Skeletal muscle satellite cell (primary cell): Measurements from ENCODE around the gene CTRB2.

Experiments
- H3K27me3 ChIP-seq: 2 replicates; pipeline ENCODE4 v1.7.0; 2013; ENCODE audit warnings: low read length; ENCODE audit not compliant: control insufficient read depth, insufficient read depth
- H3K36me3 ChIP-seq: 2 replicates; pipeline ENCODE4 v1.7.0; 2013; ENCODE audit warnings: mild to moderate bottlenecking, control low read depth, low read length; ENCODE audit not compliant: insufficient read depth
- H3K4me1 ChIP-seq: 2 replicates; pipeline ENCODE4 v1.7.0; 2013; ENCODE audit warnings: low read length; ENCODE audit not compliant: control insufficient read depth, insufficient read depth
- H3K4me2 ChIP-seq: 2 replicates; pipeline ENCODE4 v1.7.0; 2013; ENCODE audit warnings: mild to moderate bottlenecking, low read length
- H3K4me3 ChIP-seq: 2 replicates; pipeline ENCODE4 v1.7.0; 2013; ENCODE audit warnings: low read length
- H3K9ac ChIP-seq: 2 replicates; pipeline ENCODE4 v1.7.0; 2013; ENCODE audit warnings: mild to moderate bottlenecking, low read depth, low read length, moderate library complexity
- H3K9me3 ChIP-seq: replicated peaks from 2 replicates; pipeline ENCODE4 v1.7.0; 2013; ENCODE audit warnings: mild to moderate bottlenecking, control low read depth, low read length

Gene CTRB2

DNA sequence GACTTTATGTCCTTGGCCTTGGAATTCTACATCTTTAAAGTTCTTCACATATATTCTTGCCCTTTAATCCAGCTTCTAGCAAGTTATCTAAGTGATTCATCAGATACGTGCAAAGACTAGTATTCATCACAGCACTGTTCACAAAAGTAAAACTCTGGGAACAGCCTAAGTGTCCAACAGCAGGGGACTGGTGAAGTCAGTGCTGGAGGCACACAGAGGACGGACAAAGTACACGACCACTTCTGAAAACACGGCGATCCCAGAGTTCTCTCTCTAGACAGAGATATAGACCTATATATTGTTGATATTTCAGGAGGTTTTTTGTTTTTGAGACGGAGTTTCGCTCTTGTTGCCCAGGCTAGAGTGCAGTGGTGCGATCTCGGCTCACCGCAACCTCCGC is 24.6 kb upstream of the CTRB2 start:
- no peak overlapping the region for H3K4me3 ChIP-seq
- no peaks in the 10 kb centered on the region for H3K9me3 ChIP-seq
- no peaks in the 10 kb centered on the region for H3K27me3 ChIP-seq
- H3K36me3 ChIP-seq: peaks cover 84% of the 10 kb centered on the region
- no peak overlapping the region for H3K9ac ChIP-seq
- peaks cover 8% of the 10 kb centered on the region for H3K4me1 ChIP-seq
- no peak overlapping the region for H3K4me2 ChIP-seq

- peaks cover 74% of the 10 kb centered on the region for H3K36me3 ChIP-seq
- H3K4me1 ChIP-seq: peaks cover 8% of the 10 kb centered on the region
- H3K4me2 ChIP-seq: no peak overlapping the region
- no peak overlapping the region for H3K4me3 ChIP-seq
- no peak overlapping the region for H3K9ac ChIP-seq
- H3K27me3 ChIP-seq: no peaks in the 10 kb centered on the region
- H3K9me3 ChIP-seq: no peaks in the 10 kb centered on the region
These were observed 23.6 kb upstream of the CTRB2 start for GRCh38 chr16:75230471-75231110.

GRCh38 chr16:75229172-75230031 is 22.4 kb upstream of the CTRB2 start:
- Histone ChIP-seq H3K36me3 (peaks cover 63% of the 10 kb centered on the region), H3K9me3 (no peaks in the 10 kb centered on the region), H3K9ac (no peak overlapping the region)

DNA sequence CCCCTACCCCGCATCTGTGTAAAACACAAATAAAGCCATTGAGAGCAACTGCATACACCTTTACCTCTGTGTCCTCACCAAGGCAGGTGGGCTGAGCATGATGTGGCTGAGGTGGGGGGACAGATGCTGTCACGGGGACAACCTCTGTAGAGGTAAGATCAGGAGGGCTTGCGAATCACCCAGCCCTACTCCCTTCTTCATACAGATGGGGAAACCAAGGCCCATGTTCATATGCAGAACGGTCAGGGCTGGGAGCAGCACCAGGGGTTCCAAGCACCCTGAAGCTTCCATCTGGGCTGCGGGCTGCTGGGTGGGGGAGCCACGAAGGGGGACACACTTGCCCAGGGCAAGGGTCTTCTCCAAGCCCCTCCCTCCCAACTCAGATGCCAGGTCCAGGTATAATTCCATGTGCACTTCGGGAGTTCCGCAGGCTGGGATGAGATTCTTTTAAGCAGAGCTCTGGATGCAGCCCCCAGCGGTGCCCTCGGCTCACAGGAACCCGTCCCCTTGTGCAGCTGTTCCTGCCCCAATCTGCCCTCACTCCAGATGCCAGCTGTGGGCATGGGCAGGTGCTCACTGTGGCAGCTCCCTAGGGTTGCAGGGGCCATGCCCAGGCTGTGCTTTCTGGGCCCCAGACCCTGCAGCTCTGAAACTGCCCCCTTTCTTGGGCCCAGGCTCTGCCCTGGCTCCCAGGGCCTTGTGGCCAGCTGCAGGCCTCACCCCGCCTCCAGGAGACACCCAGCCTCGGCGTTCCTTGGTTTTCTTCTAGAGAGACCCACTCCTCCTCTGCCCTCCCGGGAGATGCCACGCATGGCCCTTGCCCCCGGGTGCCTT is 21.4 kb upstream of the CTRB2 start:
- Histone ChIP-seq H3K36me3 (peaks cover 53% of the 10 kb centered on the region), H3K4me3 (no peak overlapping the region), H3K27me3 (no peaks in the 10 kb centered on the region), H3K4me2 (no peak overlapping the region), H3K9me3 (no peaks in the 10 kb centered on the region), H3K4me1 (no peaks in the 10 kb centered on the region), H3K9ac (no peak overlapping the region)

More at GRCh38 chr16:75229172-75230031, 22.4 kb upstream of the CTRB2 start:
- H3K4me1 ChIP-seq: peaks cover 5% of the 10 kb centered on the region
- no peak overlapping the region for H3K4me3 ChIP-seq
- H3K4me2 ChIP-seq: no peak overlapping the region
- no peaks in the 10 kb centered on the region for H3K27me3 ChIP-seq

DNA sequence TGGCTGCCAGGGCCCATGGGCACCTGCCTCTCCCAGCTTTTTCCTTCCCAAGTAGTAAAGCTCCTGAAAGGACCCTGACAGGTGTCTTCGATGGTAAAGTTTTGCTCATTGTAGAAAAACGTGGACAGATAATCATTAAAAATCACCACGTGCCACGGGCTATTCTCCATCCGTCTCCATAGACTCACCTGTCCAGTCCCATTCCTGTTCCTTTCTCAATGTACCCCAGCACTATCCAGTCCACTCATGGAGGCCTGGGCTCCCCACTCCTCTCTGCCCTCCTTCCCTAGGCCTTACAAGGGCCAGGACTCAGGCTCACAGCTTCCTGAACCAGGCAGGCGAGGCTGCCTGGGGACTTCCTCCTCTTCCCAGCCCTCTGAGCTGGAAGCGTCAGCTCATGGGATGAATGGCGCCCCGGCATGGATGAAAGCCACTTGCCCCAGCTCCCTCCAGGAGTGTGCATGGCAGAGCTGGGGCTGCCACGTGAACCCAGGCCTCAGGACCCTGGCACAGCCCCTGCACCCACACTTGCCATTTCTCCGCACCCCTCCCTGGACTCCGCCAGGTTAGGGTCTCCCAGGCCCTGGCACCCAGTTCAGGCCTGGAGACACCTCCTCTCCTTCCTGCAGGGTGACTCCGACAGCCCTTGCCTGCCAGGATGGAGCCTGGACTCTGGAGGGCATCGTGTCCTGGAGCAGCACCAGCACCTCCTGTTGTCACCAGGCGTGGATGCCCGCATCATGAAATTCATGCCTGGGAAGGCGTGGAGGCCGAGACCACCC is 20.6 kb upstream of the CTRB2 start:
- Histone ChIP-seq H3K4me3 (no peak overlapping the region), H3K9me3 (no peaks in the 10 kb centered on the region), H3K36me3 (peaks cover 45% of the 10 kb centered on the region), H3K4me2 (no peak overlapping the region), H3K4me1 (no peaks in the 10 kb centered on the region), H3K9ac (no peak overlapping the region), H3K27me3 (no peaks in the 10 kb centered on the region)

GRCh38 chr16:75226550-75227360 is 19.8 kb upstream of the CTRB2 start:
- no peaks in the 10 kb centered on the region for H3K9me3 ChIP-seq
- no peak overlapping the region for H3K4me3 ChIP-seq
- H3K4me2 ChIP-seq: no peak overlapping the region
- H3K9ac ChIP-seq: no peak overlapping the region
- H3K27me3 ChIP-seq: no peaks in the 10 kb centered on the region
- peaks cover 42% of the 10 kb centered on the region for H3K36me3 ChIP-seq
- H3K4me1 ChIP-seq: no peaks in the 10 kb centered on the region

DNA sequence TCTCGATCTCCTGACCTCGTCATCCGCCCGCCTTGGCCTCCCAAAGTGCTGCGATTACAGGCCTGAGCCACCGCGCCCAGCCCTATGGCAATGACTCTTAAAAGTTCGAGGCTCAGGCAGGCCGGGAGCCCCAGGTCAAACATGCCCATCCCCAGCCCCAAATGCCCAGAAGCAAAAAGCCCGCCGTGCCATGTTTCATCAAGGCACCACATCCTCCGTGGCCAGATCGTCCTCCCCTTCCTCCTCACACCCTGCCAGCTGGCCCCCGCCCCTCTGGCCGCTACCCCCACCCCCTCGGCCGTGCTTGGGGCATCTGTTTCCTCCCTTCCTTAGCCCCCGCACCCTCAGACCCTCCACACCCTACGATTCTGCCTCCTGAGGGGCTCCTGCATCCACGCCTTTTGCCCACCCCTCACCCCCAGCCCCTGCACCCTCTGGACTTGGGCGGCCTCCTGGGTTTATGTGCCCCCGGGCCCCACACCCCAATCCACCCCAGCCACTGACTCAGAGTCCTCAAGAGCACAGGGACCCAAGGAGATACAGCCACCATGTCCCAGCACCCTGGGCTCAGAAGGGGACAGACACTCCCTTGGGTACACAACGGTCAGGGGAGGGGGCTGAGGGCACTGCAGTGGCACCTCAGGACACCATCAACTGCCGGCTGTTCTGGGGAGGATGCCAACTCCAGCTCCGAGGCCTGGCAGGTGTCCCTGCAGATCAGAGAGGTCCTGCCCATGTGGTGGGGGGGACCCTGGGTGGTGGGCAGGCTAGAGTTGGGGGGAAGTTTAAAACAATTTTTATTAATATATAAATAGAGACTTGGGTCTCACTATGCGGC is 18.9 kb upstream of the CTRB2 start:
- peaks cover 37% of the 10 kb centered on the region for H3K36me3 ChIP-seq
- no peak overlapping the region for H3K4me3 ChIP-seq
- no peak overlapping the region for H3K4me2 ChIP-seq
- H3K9ac ChIP-seq: no peak overlapping the region
- H3K4me1 ChIP-seq: no peaks in the 10 kb centered on the region
- no peaks in the 10 kb centered on the region for H3K9me3 ChIP-seq
- no peaks in the 10 kb centered on the region for H3K27me3 ChIP-seq

DNA sequence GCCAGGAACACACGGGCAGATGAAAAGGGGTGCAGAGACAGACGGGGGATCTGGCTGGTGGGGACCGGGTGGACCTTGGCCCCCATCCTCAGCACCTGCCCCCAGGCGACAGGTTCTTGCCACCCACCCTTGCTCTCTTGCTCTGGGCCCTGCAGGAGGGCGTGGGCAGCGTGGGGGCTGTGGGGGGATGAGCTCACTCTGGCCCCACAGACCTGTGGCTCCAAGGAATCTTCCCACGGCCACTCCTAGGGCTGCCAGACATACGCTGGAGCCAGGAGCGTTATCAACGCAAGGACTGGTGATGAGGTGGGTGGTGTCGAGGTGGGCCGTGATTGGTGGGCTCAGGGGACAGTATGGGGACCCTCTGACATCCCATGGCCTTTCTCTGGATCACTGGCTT is 18.1 kb upstream of the CTRB2 start:
- no peaks in the 10 kb centered on the region for H3K4me1 ChIP-seq
- H3K36me3 ChIP-seq: peaks cover 30% of the 10 kb centered on the region
- H3K4me2 ChIP-seq: no peak overlapping the region
- H3K27me3 ChIP-seq: no peaks in the 10 kb centered on the region
- H3K4me3 ChIP-seq: no peak overlapping the region
- no peak overlapping the region for H3K9ac ChIP-seq
- no peaks in the 10 kb centered on the region for H3K9me3 ChIP-seq

DNA sequence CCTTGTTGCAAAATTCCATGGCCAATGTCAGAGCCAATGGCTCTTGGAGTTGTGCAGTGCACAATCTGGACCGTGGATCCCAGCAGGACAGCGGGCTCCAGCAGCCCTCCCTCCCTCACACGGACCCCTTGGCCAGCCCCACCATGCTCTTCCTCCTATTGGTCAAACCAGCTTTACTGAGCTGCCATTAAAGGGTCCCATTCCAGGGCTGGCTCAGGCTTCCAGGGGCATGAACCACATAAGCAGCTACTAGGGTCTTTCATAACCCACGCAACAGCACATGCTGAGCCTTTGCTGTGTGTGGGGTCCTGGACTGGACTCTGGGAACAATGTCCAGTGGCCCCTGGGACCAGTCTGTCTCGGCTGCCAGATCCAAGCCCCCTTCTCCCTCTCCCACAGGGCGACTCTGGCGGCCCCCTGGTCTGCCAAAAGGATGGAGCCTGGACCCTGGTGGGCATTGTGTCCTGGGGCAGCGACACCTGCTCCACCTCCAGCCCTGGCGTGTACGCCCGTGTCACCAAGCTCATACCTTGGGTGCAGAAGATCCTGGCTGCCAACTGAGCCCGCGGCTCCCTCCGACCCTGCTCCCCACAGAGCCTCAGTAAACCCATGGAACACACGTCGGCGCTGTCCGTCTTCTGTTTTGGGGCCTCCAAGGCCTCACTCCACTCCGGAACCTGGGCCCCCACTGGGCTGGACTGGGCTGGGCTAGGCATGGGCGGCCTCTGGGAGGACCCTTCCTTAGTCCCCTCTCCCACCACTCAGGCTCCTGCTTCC is 17.5 kb upstream of the CTRB2 start:
- H3K4me1 ChIP-seq: no peaks in the 10 kb centered on the region
- no peak overlapping the region for H3K4me2 ChIP-seq
- H3K36me3 ChIP-seq: peaks cover 24% of the 10 kb centered on the region
- no peak overlapping the region for H3K4me3 ChIP-seq
- no peak overlapping the region for H3K9ac ChIP-seq
- H3K27me3 ChIP-seq: no peaks in the 10 kb centered on the region
- no peaks in the 10 kb centered on the region for H3K9me3 ChIP-seq
